ENCODE results near the gene PLSCR4.

DNA sequence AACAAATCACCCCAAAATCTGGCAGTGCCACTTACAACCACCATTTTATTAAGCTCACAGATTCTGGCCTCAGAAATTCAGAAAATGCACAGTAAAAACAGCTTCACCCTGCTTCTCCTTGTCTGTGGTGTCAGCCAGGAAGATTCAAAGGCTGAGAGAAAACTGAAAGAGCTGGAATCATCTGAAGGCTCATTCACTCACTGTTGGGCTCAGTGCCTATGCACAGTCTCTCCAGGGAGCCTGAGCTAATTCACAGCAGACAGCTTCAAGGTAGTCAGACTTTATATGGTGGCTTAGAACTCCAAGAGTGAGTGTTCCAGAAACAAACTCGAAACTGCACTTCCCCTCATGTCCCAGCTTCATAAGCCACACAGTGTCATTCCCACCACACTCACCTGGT lies 73.4 kb downstream of the PLSCR4 start:
- TF ChIP-seq E2F6 (IDR thresholded peaks at IDR 0.05), result no peak
- no peak for TF ChIP-seq ZNF274 (IDR thresholded peaks at IDR 0.05; ENCODE audit: borderline replicate concordance, extremely low read depth, low read length)
- no peak for TF ChIP-seq EZH2 (IDR thresholded peaks at IDR 0.05; ENCODE audit: low read depth, low read length, severe bottlenecking)
